Measurements from ENCODE around the gene KCND2.
A peak's percentile ranks its signal among the peaks of the same experiment; 100 is the strongest.
"Not testable (repeated sequence)": the region's sequence is repeated elsewhere in the genome, so short reads cannot be mapped to it uniquely, and the experiment has no call there.

KCND2 gene

DNA sequence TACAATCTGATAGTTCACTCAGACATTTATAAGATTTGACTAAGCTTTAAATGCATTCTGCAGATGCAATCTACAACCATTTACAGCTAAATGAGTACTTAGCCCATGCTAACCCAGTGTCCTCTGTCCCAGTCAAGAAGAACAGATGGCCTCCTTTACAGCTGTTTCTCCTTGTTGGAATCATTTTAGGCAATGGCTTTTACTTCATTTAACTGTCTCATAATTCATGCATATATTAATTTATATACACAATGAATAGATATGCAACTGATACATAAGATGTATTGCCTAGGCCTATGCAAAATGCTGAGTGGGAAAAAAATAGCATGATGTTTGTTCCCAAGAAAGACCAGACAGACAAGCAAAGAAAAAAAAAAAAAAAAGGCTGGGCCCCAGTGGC lies 502.8 kb downstream of the KCND2 start:
- no peak for DNase-seq

DNA sequence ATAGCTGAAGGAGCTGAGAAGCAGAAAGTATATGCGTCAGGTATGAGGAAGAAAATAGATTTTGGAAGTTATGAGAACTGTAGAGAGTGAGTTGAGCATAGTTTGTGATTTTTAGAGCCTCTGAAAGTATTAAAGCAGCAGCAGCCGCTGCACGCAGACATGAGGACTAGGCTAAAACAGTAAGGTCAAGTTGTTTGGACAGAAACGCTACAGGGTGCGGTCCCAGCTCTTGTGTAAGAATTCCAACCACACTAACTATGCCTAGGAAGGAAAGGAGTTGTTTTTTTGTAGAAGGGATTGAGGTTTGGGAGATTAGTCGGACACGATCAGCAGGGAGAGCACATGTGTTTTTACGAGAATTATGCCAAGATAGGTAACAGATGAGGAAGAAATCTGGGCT lies 506.1 kb downstream of the KCND2 start:
- not testable (repeated sequence) for DNase-seq

DNA sequence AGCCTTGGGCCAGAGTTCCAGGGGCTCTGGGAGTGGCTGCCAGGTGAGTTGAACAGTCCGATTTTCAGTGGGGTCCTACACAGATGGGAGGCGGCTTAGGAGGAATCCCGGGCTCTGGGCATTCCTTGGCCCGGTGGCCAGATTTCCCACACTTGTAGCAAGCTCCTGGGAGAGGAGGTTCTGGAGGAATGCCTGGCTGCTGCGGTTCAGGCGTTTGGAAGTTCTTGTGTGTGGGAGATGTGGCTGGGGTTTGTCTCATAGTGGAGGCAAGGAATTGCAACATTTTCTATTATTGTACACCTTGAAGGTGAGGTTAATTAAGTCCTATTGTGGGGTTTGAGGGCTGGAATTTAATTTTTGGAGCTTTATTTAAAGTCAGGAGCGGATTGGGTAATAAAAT lies 507.5 kb downstream of the KCND2 start:
- not testable (repeated sequence) for DNase-seq

DNA sequence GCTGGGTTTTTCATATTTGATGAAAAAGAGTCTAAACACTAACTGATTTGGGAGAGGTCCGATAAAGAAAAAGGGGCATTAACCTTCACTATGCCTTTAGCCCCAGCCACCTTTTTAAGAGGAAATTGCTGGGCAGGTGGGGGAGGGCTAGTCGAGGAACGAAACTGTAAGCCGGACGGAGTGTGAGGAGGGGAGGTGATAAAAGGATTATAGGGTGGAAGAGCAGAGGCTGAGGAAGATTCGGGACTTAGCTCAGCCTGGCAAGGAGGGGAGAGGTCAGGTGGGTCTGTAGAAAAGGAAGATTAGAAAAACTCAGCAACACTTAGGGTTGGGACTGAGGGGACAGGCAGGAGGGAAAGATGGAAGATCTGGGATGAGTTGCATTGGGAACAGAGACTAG lies 508.0 kb downstream of the KCND2 start:
- DNase-seq: no peak

DNA sequence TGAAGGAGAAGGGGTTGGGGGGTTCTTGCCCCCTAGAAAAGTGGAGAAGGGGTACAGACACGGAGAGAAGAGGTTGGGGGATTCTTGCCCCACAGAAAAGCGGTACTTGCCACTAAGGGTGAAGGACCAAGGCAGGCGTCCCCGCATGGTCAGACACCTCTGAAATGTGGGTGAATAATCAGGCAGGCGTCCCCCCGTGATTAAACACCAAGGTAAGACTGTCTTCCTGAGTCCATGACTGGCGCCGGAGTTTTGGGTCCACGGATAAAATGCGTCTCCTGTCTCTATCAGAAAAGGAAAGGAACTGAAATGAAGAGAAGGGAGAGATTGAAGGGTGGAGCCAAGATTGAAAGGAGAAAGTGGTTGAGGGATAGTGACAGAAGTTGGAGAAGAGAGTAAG lies 508.9 kb downstream of the KCND2 start:
- not testable (repeated sequence) for DNase-seq

DNA sequence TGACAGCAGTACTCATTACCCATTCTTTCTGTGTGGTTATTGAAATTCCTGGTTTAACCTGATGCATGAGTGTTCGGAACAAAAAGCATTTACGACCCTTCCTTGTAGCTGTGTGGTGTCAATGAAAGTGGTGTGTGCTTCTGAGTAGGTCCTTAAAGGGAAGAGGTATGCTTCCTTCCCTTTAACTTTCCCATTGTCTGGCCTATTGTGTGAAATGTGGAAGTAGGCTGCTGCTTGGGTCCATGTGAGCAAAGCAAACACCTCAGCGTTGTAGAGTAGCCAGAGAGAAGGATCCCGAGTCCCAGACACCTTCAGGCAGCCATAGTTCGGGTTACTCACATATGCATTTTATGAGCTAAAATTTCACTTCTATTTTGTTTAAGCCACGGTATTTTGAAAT lies 510.3 kb downstream of the KCND2 start:
- no peak for DNase-seq

DNA sequence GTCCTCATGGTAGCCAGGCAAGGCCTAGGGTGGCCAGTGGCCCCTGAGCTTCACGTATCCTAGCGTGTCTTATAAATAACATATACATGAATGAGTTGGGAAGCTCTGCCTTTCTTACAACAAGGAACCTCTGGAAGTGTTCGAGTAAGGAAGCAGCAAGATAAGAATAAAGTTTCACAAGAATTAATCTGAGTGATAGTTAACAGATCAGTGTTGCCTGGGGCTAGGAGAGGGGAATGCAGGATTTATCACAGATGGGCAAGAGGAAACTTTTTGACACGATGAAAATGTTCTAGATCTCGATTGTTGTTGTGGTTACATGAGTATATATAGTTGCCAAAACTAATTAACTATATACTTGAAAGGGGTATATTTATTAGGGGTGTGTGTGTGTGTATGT lies 510.7 kb downstream of the KCND2 start:
- no peak for DNase-seq

DNA sequence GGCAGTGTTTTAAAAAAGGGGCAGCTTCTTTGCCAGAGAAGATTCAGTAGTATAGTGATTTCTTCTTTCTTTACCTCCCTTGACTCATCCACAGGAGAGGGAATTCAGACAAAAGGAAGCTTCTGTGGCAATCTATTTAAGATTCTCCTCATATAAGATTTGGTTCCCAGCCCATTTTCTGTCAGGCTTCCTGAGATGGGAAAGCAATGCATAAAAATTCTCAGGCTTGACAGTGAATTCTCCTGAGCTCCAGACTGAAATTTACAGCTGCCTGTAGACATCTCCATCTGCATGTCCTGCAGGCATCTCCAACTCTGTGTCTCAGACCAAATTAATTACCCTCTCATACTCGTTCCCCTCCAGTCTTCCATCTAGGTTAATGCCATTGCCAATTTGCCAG lies 512.1 kb downstream of the KCND2 start:
- DNase-seq: no peak

DNA sequence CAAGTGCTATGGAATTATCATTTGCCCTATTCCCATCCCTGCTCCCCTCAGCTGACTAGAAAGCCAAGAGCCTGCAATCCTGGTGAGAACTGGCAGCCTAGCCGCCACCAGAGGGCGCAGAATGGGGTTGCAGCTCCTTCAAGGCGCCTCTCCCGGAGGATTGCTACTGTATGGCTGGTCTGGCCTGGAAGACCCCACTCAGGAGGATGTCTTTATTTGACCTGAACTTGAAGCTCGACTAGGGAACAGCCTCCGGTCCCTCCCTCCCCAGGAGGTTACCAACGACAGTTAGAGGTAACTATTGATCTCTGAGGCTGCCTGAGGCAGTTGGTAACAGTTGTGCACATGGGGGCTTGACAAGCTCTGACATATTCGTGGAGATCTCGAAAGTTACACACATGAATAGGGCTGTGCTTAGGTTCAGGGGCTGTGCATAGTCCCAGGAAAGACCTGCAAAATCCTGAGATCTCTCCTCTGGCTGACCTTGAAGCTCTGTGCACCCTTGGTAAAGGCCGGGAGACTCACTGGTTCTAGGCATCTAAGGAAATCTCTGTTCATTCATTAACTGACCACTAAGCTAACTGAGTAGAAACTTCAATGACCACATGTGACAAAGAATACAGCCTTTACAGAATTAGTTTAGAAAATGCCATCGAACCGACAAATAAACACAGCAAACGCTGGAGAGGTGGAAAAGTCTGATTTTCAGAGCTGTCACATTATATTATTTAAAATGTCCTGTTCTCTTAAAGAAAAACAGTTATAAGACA lies 519.3 kb downstream of the KCND2 start:
- peak; percentile 87 for DNase-seq

DNA sequence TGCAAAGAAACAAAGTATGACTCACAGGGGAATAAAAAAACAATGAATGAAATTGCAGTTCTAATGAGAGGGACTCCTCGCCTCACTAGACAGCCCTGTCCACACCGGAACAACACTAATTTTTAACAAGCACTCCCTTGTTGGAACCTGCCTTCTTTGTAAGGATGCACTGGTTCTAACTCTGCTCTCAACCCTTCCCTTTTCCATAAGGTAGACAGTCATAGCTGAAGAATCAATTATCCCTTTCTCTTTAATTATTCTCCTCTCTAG lies 519.8 kb downstream of the KCND2 start:
- DNase-seq: no peak

DNA sequence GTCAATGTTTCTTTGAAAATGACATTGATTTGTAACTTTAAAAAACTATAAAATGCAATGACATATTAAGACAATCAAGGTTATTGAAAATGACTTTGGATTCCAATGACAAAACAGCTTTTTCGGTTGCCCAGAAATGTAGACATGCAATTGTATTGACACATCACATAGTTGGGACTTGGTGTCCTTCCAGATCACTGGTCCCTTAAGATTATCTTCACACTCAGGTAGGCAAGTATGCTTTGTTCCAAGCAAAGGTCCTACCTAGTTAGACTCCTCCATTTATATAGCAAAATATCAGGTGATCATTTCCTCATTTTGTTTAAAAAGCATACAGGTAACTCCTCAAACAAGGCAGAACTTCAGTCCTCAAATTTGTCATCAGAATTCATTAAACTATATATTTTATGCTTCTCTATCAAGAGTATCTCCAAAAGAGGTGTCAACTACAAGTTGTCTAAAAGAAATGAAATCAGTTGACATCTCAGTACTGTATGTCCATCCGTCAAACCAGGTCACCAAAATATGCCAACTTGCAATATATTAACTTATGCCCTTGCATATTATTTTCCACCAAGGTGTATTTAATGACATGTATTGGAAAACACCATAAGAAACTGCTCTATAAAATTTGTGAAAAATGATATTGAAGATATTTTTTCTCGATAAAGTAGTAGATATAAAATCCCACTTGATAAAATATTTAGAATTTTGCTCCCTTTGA lies 520.4 kb downstream of the KCND2 start:
- DNase-seq: no peak

DNA sequence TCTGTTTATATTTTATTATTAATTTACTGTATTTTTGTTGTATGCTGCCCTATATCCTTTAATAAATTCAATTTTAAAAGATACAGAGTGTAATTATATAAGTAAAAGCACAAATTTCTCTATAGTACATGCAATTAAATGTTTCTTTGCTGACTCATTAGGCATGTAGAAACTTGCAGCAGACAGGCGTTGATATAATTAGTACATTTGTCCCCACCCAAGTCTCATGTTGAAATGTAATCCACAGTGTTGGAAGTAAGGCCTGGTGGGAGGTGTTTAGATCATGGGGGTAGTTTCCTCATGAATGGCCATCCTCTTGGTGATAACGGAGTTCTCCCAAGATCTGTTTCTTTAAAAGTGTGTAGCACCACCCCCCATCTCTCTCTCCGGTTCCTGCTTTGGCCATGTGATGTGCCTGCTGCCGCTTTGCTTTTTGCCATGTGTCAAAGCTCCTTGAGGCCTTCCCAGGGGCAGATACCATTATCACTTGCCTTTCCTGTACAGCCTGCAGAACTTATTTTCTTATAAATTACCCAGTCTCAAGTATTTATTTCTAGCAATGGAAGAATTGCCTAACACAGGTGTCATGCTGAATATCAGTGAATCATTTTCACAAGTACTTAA lies 521.2 kb downstream of the KCND2 start:
- no peak for DNase-seq

DNA sequence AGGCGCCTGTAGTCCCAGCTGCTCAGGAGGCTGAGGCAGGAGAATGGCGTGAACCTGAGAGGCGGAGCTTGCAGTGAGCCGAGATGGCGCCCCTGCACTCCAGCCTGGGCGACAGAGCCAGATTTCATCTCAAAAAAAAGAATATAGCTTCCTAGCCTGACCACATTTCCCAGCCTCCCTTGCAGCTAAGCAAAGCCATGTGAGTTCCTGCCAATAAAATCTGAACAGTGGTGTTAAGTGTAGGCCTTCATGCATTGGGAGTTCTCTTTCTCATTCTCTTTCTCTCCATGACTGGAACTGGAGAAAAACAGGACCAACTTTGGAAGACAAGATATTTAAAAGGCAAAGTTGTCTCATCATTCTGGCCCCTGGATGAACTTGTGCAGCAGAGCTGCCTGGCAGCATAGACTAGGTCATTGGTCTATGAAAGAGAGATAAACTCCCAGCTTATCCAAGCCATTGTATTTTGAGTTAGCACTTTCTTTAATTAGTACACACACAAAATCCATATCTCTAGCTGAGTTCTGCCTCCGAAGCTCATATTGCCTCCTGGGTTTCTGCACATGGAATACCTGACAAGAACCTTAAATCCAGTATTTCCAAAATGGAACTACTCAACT lies 524.2 kb downstream of the KCND2 start:
- DNase-seq: no peak

DNA sequence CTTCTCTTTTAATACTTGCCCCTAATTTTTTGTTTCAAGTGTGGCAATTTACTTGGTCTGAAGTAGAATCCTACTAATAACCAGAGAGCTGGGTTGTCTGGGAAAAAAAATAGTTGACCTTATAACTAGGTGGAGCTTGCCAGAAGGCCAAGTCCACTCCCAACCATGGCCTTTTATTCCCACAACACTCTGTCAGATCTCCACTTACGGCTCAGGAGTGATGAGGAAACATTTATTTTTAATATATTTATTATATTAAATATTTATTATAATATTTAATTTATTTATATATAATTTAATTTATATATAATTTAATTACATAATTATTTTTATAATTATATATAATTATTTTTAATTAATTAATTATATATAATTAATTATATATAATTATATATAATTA lies 526.2 kb downstream of the KCND2 start:
- no peak for DNase-seq

Measured in activated effector memory CD4-positive, alpha-beta T cell treated with anti-CD3 and anti-CD28 coated beads, Interleukin-2, amount 50 U/mL, for 16 hours (primary cell).